ENCODE data around the gene EIF5A. TPM values are rescaled to one million over a fixed set of nuclear protein-coding genes. Genes with fewer than 3 reads are reported as not detected.

EIF5A gene
- polyA plus RNA-seq, 4 donors, result 247 to 327 (median 311) TPM

GRCh38 chr17:7352910-7353635 is 45.6 kb downstream of the EIF5A start:
- no peak for DNase-seq (ENCODE audit: low read depth in 4 of 4, low spot score in 3 of 4)

GRCh38 chr17:7354262-7354843 is 46.9 kb downstream of the EIF5A start:
- DNase-seq (ENCODE audit: low read depth in 4 of 4, low spot score in 3 of 4), result no peak

- no peak for DNase-seq (ENCODE audit: low read depth in 4 of 4, low spot score in 3 of 4)
These were observed 47.6 kb downstream of the EIF5A start, which contains the start of gene TMEM95 for GRCh38 chr17:7355053-7355452. TSS of gene TMEM95 (plus strand) at chr17:7355156. CDS start at chr17:7355205, 49 bp downstream.

- DNase-seq (ENCODE audit: low read depth in 4 of 4, low spot score in 3 of 4), result no peak
These were observed 48.1 kb downstream of the EIF5A start for GRCh38 chr17:7355573-7355972.

- peak in 2 of 4 donors; percentile 53 for DNase-seq (ENCODE audit: low read depth in 4 of 4, low spot score in 3 of 4)
These were observed 48.7 kb downstream of the EIF5A start for GRCh38 chr17:7356072-7356549.

- no peak for DNase-seq (ENCODE audit: low read depth in 4 of 4, low spot score in 3 of 4)
These were observed 49.3 kb downstream of the EIF5A start for GRCh38 chr17:7356756-7357155.

- no peak for DNase-seq (ENCODE audit: low read depth in 4 of 4, low spot score in 3 of 4)
These were observed 50.0 kb downstream of the EIF5A start for GRCh38 chr17:7357381-7357780.

GRCh38 chr17:7361906-7362305 is 54.5 kb downstream of the EIF5A start:
- DNase-seq (ENCODE audit: low read depth in 4 of 4, low spot score in 3 of 4), result no peak

Other genes starting within 250 kb of the EIF5A start
- gene CLEC10A, start 227.4 kb upstream of the EIF5A start, polyA plus RNA-seq (ENCODE audit: insufficient read length in 4 of 4), result 1 to 10 TPM in 3 of 4 donors, under 1 TPM in 1; 0.99 to 2.0 (median 1.1) TPM
- 1 to 10 TPM in 3 of 4 donors, under 1 TPM in 1; 0.92 to 2.0 (median 1.7) TPM for gene ASGR2, start 192.8 kb upstream of the EIF5A start, polyA plus RNA-seq (ENCODE audit: insufficient read length in 4 of 4)
- gene ASGR1, start 128.3 kb upstream of the EIF5A start, polyA plus RNA-seq (ENCODE audit: insufficient read length in 4 of 4), result 1 to 10 TPM; 3.9 to 7.9 (median 5.9) TPM
- 10 to 100 TPM; 25.8 to 50.7 (median 41.7) TPM for gene DLG4, start 87.8 kb upstream of the EIF5A start, polyA plus RNA-seq (ENCODE audit: insufficient read length in 4 of 4)
- gene ACADVL, start 87.7 kb upstream of the EIF5A start, polyA plus RNA-seq (ENCODE audit: insufficient read length in 4 of 4), result 100 to 1,000 TPM; 318 to 561 (median 453) TPM
- 10 to 100 TPM; 46.3 to 70.6 (median 51.4) TPM for gene DVL2, start 73.1 kb upstream of the EIF5A start, polyA plus RNA-seq (ENCODE audit: insufficient read length in 4 of 4)
- gene PHF23, start 68.2 kb upstream of the EIF5A start, polyA plus RNA-seq (ENCODE audit: insufficient read length in 4 of 4), result 10 to 100 TPM; 39.1 to 62.6 (median 52.5) TPM
- gene GABARAP, start 65.2 kb upstream of the EIF5A start, polyA plus RNA-seq (ENCODE audit: insufficient read length in 4 of 4), result 100 to 1,000 TPM; 327 to 487 (median 427) TPM
- gene CTDNEP1, start 55.9 kb upstream of the EIF5A start, polyA plus RNA-seq (ENCODE audit: insufficient read length in 4 of 4), result 100 to 1,000 TPM; 146 to 158 (median 156) TPM
- gene ELP5, start 55.4 kb upstream of the EIF5A start, polyA plus RNA-seq (ENCODE audit: insufficient read length in 4 of 4), result 10 to 100 TPM; 45.9 to 53.5 (median 48.1) TPM
- gene CLDN7, start 45.1 kb upstream of the EIF5A start, polyA plus RNA-seq (ENCODE audit: insufficient read length in 4 of 4), result 10 to 100 TPM in 3 of 4 donors, 1 to 10 TPM in 1; 1.3 to 58.7 (median 50.8) TPM
- gene SLC2A4, start 25.9 kb upstream of the EIF5A start, polyA plus RNA-seq (ENCODE audit: insufficient read length in 4 of 4), result 1 to 10 TPM; 1.5 to 2.8 (median 1.9) TPM
- gene YBX2, start 13.0 kb upstream of the EIF5A start, polyA plus RNA-seq (ENCODE audit: insufficient read length in 4 of 4), result 1 to 10 TPM; 1.9 to 4.1 (median 2.7) TPM
- 100 to 1,000 TPM in 1 of 4 donors, 10 to 100 TPM in 3; 73.8 to 104 (median 90.1) TPM for gene GPS2, start 7.7 kb downstream of the EIF5A start, polyA plus RNA-seq (ENCODE audit: insufficient read length in 4 of 4)
- 10 to 100 TPM; 25.7 to 43.8 (median 27.8) TPM for gene NEURL4, start 21.7 kb downstream of the EIF5A start, polyA plus RNA-seq (ENCODE audit: insufficient read length in 4 of 4)
- gene ACAP1, start 28.9 kb downstream of the EIF5A start, polyA plus RNA-seq (ENCODE audit: insufficient read length in 4 of 4), result 10 to 100 TPM in 2 of 4 donors, 1 to 10 TPM in 2; 6.9 to 11.0 (median 8.8) TPM
- 10 to 100 TPM; 10.9 to 12.1 (median 11.6) TPM for gene KCTD11, start 44.5 kb downstream of the EIF5A start, polyA plus RNA-seq (ENCODE audit: insufficient read length in 4 of 4)
- gene TMEM95, start 47.5 kb downstream of the EIF5A start, polyA plus RNA-seq (ENCODE audit: insufficient read length in 4 of 4), result not detected
- 1 to 10 TPM in 3 of 4 donors, under 1 TPM in 1; 1.00 to 6.1 (median 5.2) TPM for gene TNK1, start 73.5 kb downstream of the EIF5A start, polyA plus RNA-seq (ENCODE audit: insufficient read length in 4 of 4)
- gene PLSCR3, start 86.9 kb downstream of the EIF5A start, polyA plus RNA-seq (ENCODE audit: insufficient read length in 4 of 4), result 10 to 100 TPM; 30.3 to 48.7 (median 39.6) TPM
- 10 to 100 TPM; 52.8 to 90.1 (median 80.5) TPM for gene TMEM256, start 96.5 kb downstream of the EIF5A start, polyA plus RNA-seq (ENCODE audit: insufficient read length in 4 of 4)
- 10 to 100 TPM; 21.4 to 55.8 (median 32.8) TPM for gene NLGN2, start 100.2 kb downstream of the EIF5A start, polyA plus RNA-seq (ENCODE audit: insufficient read length in 4 of 4)
- not detected for gene SPEM1, start 112.7 kb downstream of the EIF5A start, polyA plus RNA-seq (ENCODE audit: insufficient read length in 4 of 4)
- gene SPEM2, start 118.0 kb downstream of the EIF5A start, polyA plus RNA-seq (ENCODE audit: insufficient read length in 4 of 4), result under 1 TPM in 1 of 4 donors, not detected in 3; 0.18 TPM
- gene SPEM3, start 121.2 kb downstream of the EIF5A start, polyA plus RNA-seq (ENCODE audit: insufficient read length in 4 of 4), result not detected
- 1 to 10 TPM; 1.1 to 4.8 (median 3.8) TPM for gene TMEM102, start 127.8 kb downstream of the EIF5A start, polyA plus RNA-seq (ENCODE audit: insufficient read length in 4 of 4)
- gene FGF11, start 131.9 kb downstream of the EIF5A start, polyA plus RNA-seq (ENCODE audit: insufficient read length in 4 of 4), result 10 to 100 TPM in 1 of 4 donors, 1 to 10 TPM in 3; 5.6 to 17.1 (median 8.5) TPM
- gene CHRNB1, start 137.4 kb downstream of the EIF5A start, polyA plus RNA-seq (ENCODE audit: insufficient read length in 4 of 4), result 10 to 100 TPM in 2 of 4 donors, 1 to 10 TPM in 2; 9.0 to 15.1 (median 9.8) TPM
- gene ZBTB4, start 172.0 kb downstream of the EIF5A start, polyA plus RNA-seq (ENCODE audit: insufficient read length in 4 of 4), result 10 to 100 TPM; 36.1 to 46.1 (median 43.4) TPM
- under 1 TPM in 2 of 4 donors, not detected in 2; 0.12 to 0.46 TPM for gene SLC35G6, start 173.8 kb downstream of the EIF5A start, polyA plus RNA-seq (ENCODE audit: insufficient read length in 4 of 4)
- gene POLR2A, start 176.7 kb downstream of the EIF5A start, polyA plus RNA-seq (ENCODE audit: insufficient read length in 4 of 4), result 100 to 1,000 TPM; 105 to 159 (median 123) TPM
- gene TNFSF12, start 241.4 kb downstream of the EIF5A start, polyA plus RNA-seq (ENCODE audit: insufficient read length in 4 of 4), result 10 to 100 TPM; 20.3 to 43.5 (median 25.8) TPM

Data from left renal pelvis (tissue), 4 donors.